GM21367 (cell line): ENCODE data around the gene RP9.

ENCODE experiments used
- ATAC-seq: cut with Tn5 transposase; IDR thresholded peaks from one replicate; pipeline ENCODE4 v1.9.1; 2021; ENCODE audit not compliant: unreplicated experiment

The RP9 gene

GRCh38 chr7:33109005-33109757 lies at the start of gene RP9:
Gene RP9, minus strand, starts transcription at chr7:33109404. Its CDS starts 32 bp downstream, at chr7:33109372.
- peak; percentile 89 for ATAC-seq

- ATAC-seq: no peak
Measured at GRCh38 chr7:33157781-33158180, 48.6 kb upstream of the RP9 start.

GRCh38 chr7:33157311-33157710 lies 48.1 kb upstream of the RP9 start:
- ATAC-seq: no peak

GRCh38 chr7:33156441-33156840 lies 47.2 kb upstream of the RP9 start:
- no peak for ATAC-seq

- ATAC-seq: no peak
Measured at GRCh38 chr7:33155811-33156210, 46.6 kb upstream of the RP9 start.

- ATAC-seq: no peak
Measured at GRCh38 chr7:33152087-33152486, 42.9 kb upstream of the RP9 start.

- no peak for ATAC-seq
Measured at GRCh38 chr7:33145156-33145555, 36.0 kb upstream of the RP9 start.

GRCh38 chr7:33143996-33144718 lies 35.0 kb upstream of the RP9 start:
- no peak for ATAC-seq

GRCh38 chr7:33142585-33142984 lies 33.4 kb upstream of the RP9 start:
- ATAC-seq: no peak

GRCh38 chr7:33137103-33137502 lies 27.9 kb upstream of the RP9 start:
- ATAC-seq: no peak

- no peak for ATAC-seq
Measured at GRCh38 chr7:33130184-33130583, 21.0 kb upstream of the RP9 start.

GRCh38 chr7:33129806-33130153 lies 20.6 kb upstream of the RP9 start:
- no peak for ATAC-seq

- peak; percentile 100 for ATAC-seq
Measured at GRCh38 chr7:33128990-33129805, 20.0 kb upstream of the RP9 start, which contains the start of gene BBS9. Gene BBS9, plus strand, starts transcription at chr7:33129564. Its CDS starts 16,689 bp downstream, at chr7:33146253.

- ATAC-seq: no peak
Measured at GRCh38 chr7:33128631-33128989, 19.4 kb upstream of the RP9 start.

- no peak for ATAC-seq
Measured at GRCh38 chr7:33127085-33127484, 17.9 kb upstream of the RP9 start.

- no peak for ATAC-seq
Measured at GRCh38 chr7:33118383-33118782, 9.2 kb upstream of the RP9 start.

GRCh38 chr7:33114976-33115375 lies 5.8 kb upstream of the RP9 start:
- no peak for ATAC-seq

GRCh38 chr7:33111614-33112013 lies 2.4 kb upstream of the RP9 start:
- ATAC-seq: no peak

GRCh38 chr7:33109758-33110238 lies 594 bp upstream of the RP9 start:
- ATAC-seq: no peak

GRCh38 chr7:33108554-33109004 lies 625 bp downstream of the RP9 start:
- ATAC-seq: no peak
